GM18517 (cell line): ENCODE results near the gene RAP1GDS1.
"Not testable (repeated sequence)": the region's sequence is repeated elsewhere in the genome, so short reads cannot be mapped to it uniquely, and the experiment has no call there.

Experiments
- ATAC-seq: cut with Tn5 transposase; IDR thresholded peaks from one replicate; pipeline ENCODE4 v1.9.1; 2021; ENCODE audit warnings: mild to moderate bottlenecking, moderate library complexity; ENCODE audit not compliant: unreplicated experiment

RAP1GDS1 gene

GRCh38 chr4:98352396-98352795 is 91.2 kb downstream of the RAP1GDS1 start:
- no peak for ATAC-seq

GRCh38 chr4:98352940-98353339 is 91.8 kb downstream of the RAP1GDS1 start:
- no peak for ATAC-seq

- ATAC-seq = no peak
These were observed 97.6 kb downstream of the RAP1GDS1 start for GRCh38 chr4:98358630-98359248.

- no peak for ATAC-seq
These were observed 98.5 kb downstream of the RAP1GDS1 start for GRCh38 chr4:98359646-98360045.

- no peak for ATAC-seq
These were observed 102.2 kb downstream of the RAP1GDS1 start for GRCh38 chr4:98363431-98363830.

GRCh38 chr4:98366275-98366674 is 105.1 kb downstream of the RAP1GDS1 start:
- not testable (repeated sequence) for ATAC-seq

- not testable (repeated sequence) for ATAC-seq
These were observed 106.8 kb downstream of the RAP1GDS1 start for GRCh38 chr4:98368000-98368399.

GRCh38 chr4:98369322-98369721 is 108.1 kb downstream of the RAP1GDS1 start:
- no peak for ATAC-seq

GRCh38 chr4:98374643-98375042 is 113.5 kb downstream of the RAP1GDS1 start:
- ATAC-seq = no peak

- ATAC-seq = no peak
These were observed 116.4 kb downstream of the RAP1GDS1 start for GRCh38 chr4:98377559-98377958.

GRCh38 chr4:98381306-98381705 is 120.1 kb downstream of the RAP1GDS1 start:
- ATAC-seq = no peak

- peak; percentile 51 for ATAC-seq
These were observed 122.4 kb downstream of the RAP1GDS1 start for GRCh38 chr4:98383431-98384106.

- no peak for ATAC-seq
These were observed 124.6 kb downstream of the RAP1GDS1 start for GRCh38 chr4:98385831-98386230.

- ATAC-seq = no peak
These were observed 126.3 kb downstream of the RAP1GDS1 start for GRCh38 chr4:98387345-98388026.

- ATAC-seq = no peak
These were observed 132.9 kb downstream of the RAP1GDS1 start for GRCh38 chr4:98394134-98394533.

- no peak for ATAC-seq
These were observed 138.7 kb downstream of the RAP1GDS1 start for GRCh38 chr4:98399915-98400314.

- ATAC-seq = no peak
These were observed 145.6 kb downstream of the RAP1GDS1 start for GRCh38 chr4:98406819-98407218.

GRCh38 chr4:98411731-98412130 is 150.5 kb downstream of the RAP1GDS1 start:
- ATAC-seq = no peak

- no peak for ATAC-seq
These were observed 155.7 kb downstream of the RAP1GDS1 start for GRCh38 chr4:98416844-98417243.

GRCh38 chr4:98420151-98420550 is 159.0 kb downstream of the RAP1GDS1 start:
- not testable (repeated sequence) for ATAC-seq

- ATAC-seq = no peak
These were observed 159.9 kb downstream of the RAP1GDS1 start for GRCh38 chr4:98421111-98421510.

GRCh38 chr4:98423009-98423408 is 161.8 kb downstream of the RAP1GDS1 start:
- ATAC-seq = no peak
